Mononuclear cell (primary cell): ENCODE measurements around the gene CYP39A1. TPM values are rescaled to one million over a fixed set of nuclear protein-coding genes. Genes with fewer than 3 reads are reported as not detected.

Experiments
- H3K27me3 ChIP-seq: 2 replicates; pipeline ENCODE4 v1.6.0; 2011; ENCODE audit warnings: low read length, control low read depth; ENCODE audit not compliant: insufficient read depth
- H3K4me1 ChIP-seq: 2 replicates; pipeline ENCODE4 v1.5.1; 2011; ENCODE audit warnings: mild to moderate bottlenecking, low read length, control low read depth; ENCODE audit not compliant: insufficient read depth
- H3K4me3 ChIP-seq: 2 replicates; pipeline ENCODE4 v1.5.1; 2011; ENCODE audit warnings: mild to moderate bottlenecking, low read length, moderate library complexity
- H3K9me3 ChIP-seq: 2 replicates; pipeline ENCODE4 v1.5.1; 2011; ENCODE audit warnings: low read depth, mild to moderate bottlenecking, control low read depth, low read length
- total RNA-seq: library from RNA; depleted of rRNA; stranded (reverse); fragments of >200 nt; gene quantifications from one replicate; pipeline ENCODE4 v1.2.3, GENCODE V29; 2012

The CYP39A1 gene
- total RNA-seq, 1 donor = not detected

GRCh38 chr6:46528961-46529750 is 123.5 kb downstream of the CYP39A1 start:
- Histone ChIP-seq H3K27me3 (peaks cover 3% of the 10 kb centered on the region), H3K4me1 (no peaks in the 10 kb centered on the region), H3K9me3 (no peaks in the 10 kb centered on the region), H3K4me3 (no peak overlapping the region)

- H3K9me3 ChIP-seq = no peaks in the 10 kb centered on the region
- no peak overlapping the region for H3K4me3 ChIP-seq
These were observed 126.0 kb downstream of the CYP39A1 start for GRCh38 chr6:46526607-46527006.

GRCh38 chr6:46525583-46525982 is 127.0 kb downstream of the CYP39A1 start:
- H3K4me3 ChIP-seq = no peak overlapping the region
- H3K9me3 ChIP-seq = no peaks in the 10 kb centered on the region
- no peaks in the 10 kb centered on the region for H3K4me1 ChIP-seq
- H3K27me3 ChIP-seq = no peaks in the 10 kb centered on the region

More at GRCh38 chr6:46526607-46527006, 126.0 kb downstream of the CYP39A1 start:
- peaks cover 3% of the 10 kb centered on the region for H3K27me3 ChIP-seq
- H3K4me1 ChIP-seq = no peaks in the 10 kb centered on the region

GRCh38 chr6:46521464-46521971 is 131.1 kb downstream of the CYP39A1 start:
- H3K4me1 ChIP-seq = no peaks in the 10 kb centered on the region
- no peaks in the 10 kb centered on the region for H3K9me3 ChIP-seq
- no peaks in the 10 kb centered on the region for H3K27me3 ChIP-seq
- no peak overlapping the region for H3K4me3 ChIP-seq

- Histone ChIP-seq H3K4me1 (no peaks in the 10 kb centered on the region), H3K4me3 (no peak overlapping the region), H3K9me3 (no peaks in the 10 kb centered on the region), H3K27me3 (peaks cover 3% of the 10 kb centered on the region)
These were observed 135.4 kb downstream of the CYP39A1 start for GRCh38 chr6:46517202-46517601.

GRCh38 chr6:46513533-46513932 is 139.1 kb downstream of the CYP39A1 start:
- H3K4me1 ChIP-seq = no peaks in the 10 kb centered on the region
- H3K4me3 ChIP-seq = no peak overlapping the region

GRCh38 chr6:46511320-46511719 is 141.3 kb downstream of the CYP39A1 start:
- H3K27me3 ChIP-seq = peaks cover 3% of the 10 kb centered on the region
- H3K4me3 ChIP-seq = no peak overlapping the region
- no peaks in the 10 kb centered on the region for H3K4me1 ChIP-seq
- no peaks in the 10 kb centered on the region for H3K9me3 ChIP-seq

More at GRCh38 chr6:46513533-46513932, 139.1 kb downstream of the CYP39A1 start:
- H3K9me3 ChIP-seq = no peaks in the 10 kb centered on the region
- H3K27me3 ChIP-seq = peaks cover 3% of the 10 kb centered on the region

- Histone ChIP-seq H3K9me3 (no peaks in the 10 kb centered on the region), H3K27me3 (peaks cover under 1% of the 10 kb centered on the region), H3K4me3 (no peak overlapping the region), H3K4me1 (no peaks in the 10 kb centered on the region)
These were observed 142.0 kb downstream of the CYP39A1 start for GRCh38 chr6:46510651-46511050.

- H3K9me3 ChIP-seq = no peaks in the 10 kb centered on the region
- no peak overlapping the region for H3K4me3 ChIP-seq
- no peaks in the 10 kb centered on the region for H3K4me1 ChIP-seq
- H3K27me3 ChIP-seq = no peaks in the 10 kb centered on the region
These were observed 142.6 kb downstream of the CYP39A1 start for GRCh38 chr6:46509981-46510510.

- H3K4me1 ChIP-seq = no peaks in the 10 kb centered on the region
- H3K4me3 ChIP-seq = no peak overlapping the region
- H3K27me3 ChIP-seq = no peaks in the 10 kb centered on the region
- no peaks in the 10 kb centered on the region for H3K9me3 ChIP-seq
These were observed 143.6 kb downstream of the CYP39A1 start for GRCh38 chr6:46509063-46509462.

- Histone ChIP-seq H3K4me1 (no peaks in the 10 kb centered on the region), H3K9me3 (no peaks in the 10 kb centered on the region), H3K4me3 (no peak overlapping the region), H3K27me3 (no peaks in the 10 kb centered on the region)
These were observed 145.2 kb downstream of the CYP39A1 start for GRCh38 chr6:46507426-46507825.

- no peaks in the 10 kb centered on the region for H3K4me1 ChIP-seq
- no peaks in the 10 kb centered on the region for H3K27me3 ChIP-seq
- H3K4me3 ChIP-seq = no peak overlapping the region
- H3K9me3 ChIP-seq = no peaks in the 10 kb centered on the region
These were observed 146.7 kb downstream of the CYP39A1 start for GRCh38 chr6:46505693-46506512.

GRCh38 chr6:46504242-46504641 is 148.4 kb downstream of the CYP39A1 start:
- Histone ChIP-seq H3K27me3 (peaks cover 3% of the 10 kb centered on the region), H3K4me3 (no peak overlapping the region), H3K4me1 (no peaks in the 10 kb centered on the region), H3K9me3 (no peaks in the 10 kb centered on the region)

GRCh38 chr6:46502486-46503119 is 150.0 kb downstream of the CYP39A1 start:
- H3K4me3 ChIP-seq = no peak overlapping the region
- H3K27me3 ChIP-seq = peaks cover 3% of the 10 kb centered on the region
- H3K4me1 ChIP-seq = no peaks in the 10 kb centered on the region
- no peaks in the 10 kb centered on the region for H3K9me3 ChIP-seq
